KMS-11 (cell line): Measurements from ENCODE around the gene FAM32A.

ENCODE experiments used
- H2AFZ ChIP-seq: fragments of 200-600 bp; sonication (generic); 2 replicates; pipeline ENCODE4 v1.6.1; 2016; ENCODE audit warnings: antibody characterized with exemption, mixed run types, low read depth
- H3K27ac ChIP-seq: fragments of 200-600 bp; sonication (generic); 2 replicates; pipeline ENCODE4 v1.6.1; 2016; ENCODE audit warnings: mild to moderate bottlenecking, mixed run types
- H3K27me3 ChIP-seq: fragments of 200-600 bp; sonication (generic); 2 replicates; pipeline ENCODE4 v1.6.1; 2017; ENCODE audit warnings: mild to moderate bottlenecking, low read depth, mixed run types, moderate library complexity; ENCODE audit not compliant: insufficient read depth
- H3K36me3 ChIP-seq: fragments of 200-600 bp; sonication (generic); 2 replicates; pipeline ENCODE4 v1.6.1; 2017; ENCODE audit warnings: mild to moderate bottlenecking, mixed run types; ENCODE audit not compliant: insufficient read depth
- H3K4me1 ChIP-seq: fragments of 200-600 bp; sonication (generic); 2 replicates; pipeline ENCODE4 v1.6.1; 2016; ENCODE audit warnings: mild to moderate bottlenecking, low read depth, mixed run types; ENCODE audit not compliant: poor library complexity, severe bottlenecking
- H3K4me2 ChIP-seq: fragments of 200-600 bp; sonication (generic); 2 replicates; pipeline ENCODE4 v1.7.0; 2016; ENCODE audit warnings: mild to moderate bottlenecking, mixed run types
- H3K4me3 ChIP-seq: fragments of 200-600 bp; sonication (generic); IDR thresholded peaks from 2 replicates; pipeline ENCODE4 v1.6.1; 2017; ENCODE audit warnings: low read depth, low read length, mixed read lengths; ENCODE audit not compliant: insufficient read depth
- H3K79me2 ChIP-seq: fragments of 200-600 bp; sonication (generic); 2 replicates; pipeline ENCODE4 v1.6.1; 2016; ENCODE audit warnings: low read depth, mixed run types; ENCODE audit not compliant: insufficient read depth
- H3K9ac ChIP-seq: fragments of 200-600 bp; sonication (generic); 2 replicates; pipeline ENCODE4 v1.6.1; 2016; ENCODE audit warnings: mild to moderate bottlenecking, mixed run types
- H4K20me1 ChIP-seq: fragments of 200-600 bp; sonication (generic); 2 replicates; pipeline ENCODE4 v1.6.1; 2016; ENCODE audit warnings: mild to moderate bottlenecking, mixed run types; ENCODE audit not compliant: insufficient read depth
- CTCF ChIP-seq: fragments of 200-600 bp; sonication (generic); conservative IDR thresholded peaks from 2 replicates; pipeline ENCODE4 v1.6.1; 2017; ENCODE audit warnings: low read depth, mild to moderate bottlenecking, antibody characterized with exemption, low read length, moderate library complexity, mixed read lengths

The FAM32A gene

DNA sequence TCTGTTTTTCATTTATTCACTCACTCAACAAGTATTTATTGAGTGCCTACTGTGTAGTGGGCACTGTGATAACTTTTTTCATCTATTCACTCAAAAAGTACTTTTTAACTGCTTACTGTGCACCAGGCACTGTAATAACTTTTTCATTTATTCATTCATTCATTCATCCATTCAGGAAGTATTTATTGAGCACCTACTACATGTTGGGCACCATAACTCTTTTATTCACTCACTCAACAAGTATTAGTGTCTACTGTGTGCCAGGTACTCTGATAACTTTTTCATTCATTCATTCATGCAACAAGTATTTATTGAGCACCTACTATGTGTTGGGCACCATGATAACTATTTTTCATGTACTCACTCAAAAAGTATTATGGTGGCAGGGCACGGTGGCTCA lies 18.8 kb upstream of the FAM32A start:
- Histone ChIP-seq H3K4me2 (no peak overlapping the region), H3K9ac (no peak overlapping the region), H4K20me1 (no peaks in the 10 kb centered on the region), H3K4me1 (no peaks in the 10 kb centered on the region), H3K4me3 (no peak overlapping the region), H3K27ac (no peak overlapping the region), H3K27me3 (no peaks in the 10 kb centered on the region), H3K36me3 (no peaks in the 10 kb centered on the region), H3K79me2 (no peaks in the 10 kb centered on the region), H2AFZ (no peak overlapping the region)
- TF ChIP-seq CTCF: no peak

GRCh38 chr19:16167055-16167454 lies 18.2 kb upstream of the FAM32A start:
- Histone ChIP-seq H3K4me2 (no peak overlapping the region), H3K36me3 (no peaks in the 10 kb centered on the region), H3K4me3 (no peak overlapping the region), H3K79me2 (no peaks in the 10 kb centered on the region), H2AFZ (no peak overlapping the region), H3K27me3 (no peaks in the 10 kb centered on the region), H3K27ac (no peak overlapping the region), H3K9ac (no peak overlapping the region), H3K4me1 (no peaks in the 10 kb centered on the region), H4K20me1 (no peaks in the 10 kb centered on the region)
- no peak for TF ChIP-seq CTCF

- no peak for TF ChIP-seq CTCF
- H3K79me2 ChIP-seq: no peaks in the 10 kb centered on the region
- no peak overlapping the region for H3K4me3 ChIP-seq
- H3K27ac ChIP-seq: no peak overlapping the region
- H3K4me1 ChIP-seq: no peaks in the 10 kb centered on the region
- H3K9ac ChIP-seq: no peak overlapping the region
- H3K36me3 ChIP-seq: no peaks in the 10 kb centered on the region
- H2AFZ ChIP-seq: no peak overlapping the region
- H3K27me3 ChIP-seq: no peaks in the 10 kb centered on the region
- H4K20me1 ChIP-seq: no peaks in the 10 kb centered on the region
- no peak overlapping the region for H3K4me2 ChIP-seq
Observed at GRCh38 chr19:16168465-16169081, 16.6 kb upstream of the FAM32A start.

- H3K4me1 ChIP-seq: no peaks in the 10 kb centered on the region
- H3K27ac ChIP-seq: no peak overlapping the region
- H3K4me2 ChIP-seq: no peak overlapping the region
- no peaks in the 10 kb centered on the region for H3K36me3 ChIP-seq
- no peak for TF ChIP-seq CTCF
- no peaks in the 10 kb centered on the region for H3K27me3 ChIP-seq
- H3K79me2 ChIP-seq: no peaks in the 10 kb centered on the region
- H4K20me1 ChIP-seq: no peaks in the 10 kb centered on the region
- no peak overlapping the region for H3K9ac ChIP-seq
- H3K4me3 ChIP-seq: no peak overlapping the region
- no peak overlapping the region for H2AFZ ChIP-seq
Observed at GRCh38 chr19:16170134-16170533, 15.1 kb upstream of the FAM32A start.
